K562 (cell line): ENCODE results near the gene TAF10. TPM values are rescaled to one million over a fixed set of nuclear protein-coding genes. Genes with fewer than 3 reads are reported as not detected.

Experiments used
- ADNP ChIP-seq: fragments of 200-800 bp; sonication (Bioruptor generic); IDR thresholded peaks from 2 replicates; pipeline ENCODE4 v1.6.1; 2016; ENCODE audit warnings: missing genetic modification characterization, missing compliant biosample characterization
- CXXC5 ChIP-seq: fragments of 250-450 bp; sonication (Bioruptor Pico); IDR thresholded peaks from 2 replicates; pipeline ENCODE4 v1.8.0; 2022; ENCODE audit warnings: inconsistent platforms, mild to moderate bottlenecking, moderate library complexity
- EGR1 ChIP-seq: fragments of 450-650 bp; conservative IDR thresholded peaks from 2 replicates; pipeline ENCODE4 v1.6.1; 2017; ENCODE audit warnings: mild to moderate bottlenecking
- FOXJ2 ChIP-seq: fragments of 200-800 bp; sonication (Bioruptor generic); IDR thresholded peaks from 2 replicates; pipeline ENCODE4 v1.6.1; 2016; ENCODE audit warnings: missing genetic modification characterization, missing compliant biosample characterization
- IRF1 ChIP-seq: sonication (generic); formaldehyde crosslinking; IDR thresholded peaks from 2 replicates; pipeline ENCODE4 v1.8.0; 2022; ENCODE audit warnings: missing genetic modification reagents, mild to moderate bottlenecking, borderline replicate concordance
- MCM7 ChIP-seq, 2 experiments: fragments of 450-650 bp; IDR thresholded peaks; 2 replicates each; pipeline ENCODE4 v1.6.1; 2016 to 2018
- PATZ1 ChIP-seq: fragments of 250-450 bp; sonication (Bioruptor Pico); IDR thresholded peaks from 2 replicates; pipeline ENCODE4 v1.5.0; 2020; ENCODE audit warnings: mild to moderate bottlenecking, borderline replicate concordance
- POLR2AphosphoS5 ChIP-seq: IDR thresholded peaks from 2 replicates; pipeline ENCODE4 v1.6.1; 2011; ENCODE audit warnings: mild to moderate bottlenecking, low read depth, low read length, moderate library complexity; ENCODE audit not compliant: control insufficient read depth, insufficient read depth
- PRDM10 ChIP-seq: fragments of 450-650 bp; IDR thresholded peaks from 2 replicates; pipeline ENCODE4 v1.6.1; 2018; ENCODE audit not compliant: partially characterized antibody
- PREB ChIP-seq: sonication (generic); formaldehyde crosslinking; IDR thresholded peaks from 2 replicates; pipeline ENCODE4 v1.8.1; 2023; ENCODE audit warnings: mild to moderate bottlenecking, missing genetic modification reagents
- ZBED1 ChIP-seq: IDR thresholded peaks from 2 replicates; pipeline ENCODE4 v1.6.1; 2014
- ZFP36 ChIP-seq: fragments of 150-350 bp; IDR thresholded peaks from 2 replicates; pipeline ENCODE4 v1.6.1; 2018; ENCODE audit warnings: low read length, low read depth; ENCODE audit not compliant: partially characterized antibody
- ZKSCAN3 ChIP-seq: fragments of 250-450 bp; sonication (Bioruptor Pico); IDR thresholded peaks from 2 replicates; pipeline ENCODE4 v1.4.0; 2020
- ZNF609 ChIP-seq: sonication (generic); formaldehyde crosslinking; IDR thresholded peaks from 2 replicates; pipeline ENCODE4 v1.8.1; 2023; ENCODE audit warnings: missing genetic modification reagents, mild to moderate bottlenecking, borderline replicate concordance
- polyA plus RNA-seq, 8 experiments: library from polyadenylated mRNA; depleted of rRNA in 4 of 8; stranded (reverse) in 5 of 8; unstranded in 3 of 8; fragments of >200 nt; fragmentation: Nextera tagmentation in 2 of 8; fragmentation: Illumina TruSeq in 1 of 8; extraction: Ambion mirVana in 2 of 8; extraction: Trizol in 1 of 8; gene quantifications; 2 replicates each; pipeline versions ENCODE4 v1.2.1 to v1.2.3, GENCODE V29; 2011 to 2014; ENCODE audit warnings: inconsistent platforms in 1 of 8, missing spikeins in 1 of 8
- total RNA-seq, 7 experiments: library from RNA; depleted of rRNA in 6 of 7; stranded (reverse); fragments of >200 nt in 6 of 7; fragmentation: Illumina TruSeq in 2 of 7; extraction: Trizol in 2 of 7; gene quantifications; 2 replicates each; pipeline versions ENCODE4 v1.2.1 to v1.2.3, GENCODE V29; 2011 to 2021; ENCODE audit warnings: low replicate concordance in 1 of 7

TAF10 gene
- total and polyA plus RNA-seq, 9 of the 15 experiments (the other 6 are each of a cell fraction or from before 2014, with no cell fraction given) = 19.5 to 197 (median 121) TPM

- TF ChIP-seq ZNF609 (CRISPR knock-in tag) = no peak
- no peak for TF ChIP-seq ZBED1
- no peak for TF ChIP-seq ZKSCAN3
- TF ChIP-seq PRDM10 = peak; percentile 33
- TF ChIP-seq CXXC5 = 0 out of 2 replicates have a peak, but pooled peaks have one; percentile 9
- no peak for TF ChIP-seq MCM7 (IDR thresholded peaks at IDR 0.05)
- TF ChIP-seq PREB (CRISPR knock-in tag) = no peak
- no peak for TF ChIP-seq PATZ1 (CRISPR knock-in tag)
- no peak for TF ChIP-seq ADNP (tag)
- TF ChIP-seq FOXJ2 = no peak
- TF ChIP-seq IRF1 (CRISPR knock-in tag) = no peak
- TF ChIP-seq EGR1 = no peak
- peak; percentile 51 for TF ChIP-seq ZFP36
- TF ChIP-seq POLR2AphosphoS5 = 0 out of 2 replicates have a peak, but pooled peaks have one; percentile 39
These were observed 7.9 kb downstream of the TAF10 start (continued) for GRCh38 chr11:6604081-6604626.
